HEK293 (cell line): Measurements from ENCODE around the gene ZNF554.

ENCODE experiments used
- ATF2 ChIP-seq: fragments of 450-650 bp; formaldehyde crosslinking; IDR thresholded peaks from 2 replicates; pipeline ENCODE4 v1.5.1; 2016; ENCODE audit warnings: missing biosample characterization, missing genetic modification characterization, low read depth
- BCL11A ChIP-seq: fragments of 450-650 bp; formaldehyde crosslinking; IDR thresholded peaks from 2 replicates; pipeline ENCODE4 v1.5.1; 2016; ENCODE audit warnings: low read depth, missing biosample characterization, missing genetic modification characterization
- BCL6B ChIP-seq: fragments of 450-650 bp; formaldehyde crosslinking; IDR thresholded peaks from 2 replicates; pipeline ENCODE4 v1.5.1; 2017; ENCODE audit warnings: missing biosample characterization, missing genetic modification characterization
- GLI2 ChIP-seq: fragments of 450-650 bp; formaldehyde crosslinking; IDR thresholded peaks from 2 replicates; pipeline ENCODE4; 2017; ENCODE audit warnings: missing biosample characterization, missing genetic modification characterization, low read depth, borderline replicate concordance
- GLI4 ChIP-seq: fragments of 450-650 bp; formaldehyde crosslinking; IDR thresholded peaks from 2 replicates; pipeline ENCODE4 v1.5.1; 2016; ENCODE audit warnings: missing biosample characterization, missing genetic modification characterization
- HOXC10 ChIP-seq: sonication (generic); formaldehyde crosslinking; IDR thresholded peaks from 2 replicates; pipeline ENCODE4 v1.8.1; 2023; ENCODE audit warnings: mild to moderate bottlenecking, missing genetic modification reagents
- SALL2 ChIP-seq: fragments of 450-650 bp; formaldehyde crosslinking; IDR thresholded peaks from 2 replicates; pipeline ENCODE4 v1.5.0; 2017; ENCODE audit warnings: missing biosample characterization, mild to moderate bottlenecking, missing genetic modification characterization, borderline replicate concordance
- WT1 ChIP-seq: fragments of 450-650 bp; formaldehyde crosslinking; IDR thresholded peaks from 2 replicates; pipeline ENCODE4 v1.5.1; 2016; ENCODE audit warnings: missing biosample characterization, missing genetic modification characterization
- YY1 ChIP-seq: fragments of 450-650 bp; formaldehyde crosslinking; IDR thresholded peaks from 2 replicates; pipeline ENCODE4 v1.5.1; 2018; ENCODE audit warnings: missing biosample characterization, missing genetic modification characterization
- ZEB2 ChIP-seq: fragments of 450-650 bp; formaldehyde crosslinking; IDR thresholded peaks from 2 replicates; pipeline ENCODE4 v1.5.1; 2016; ENCODE audit warnings: missing biosample characterization, missing genetic modification characterization
- ZFHX2 ChIP-seq: fragments of 450-650 bp; formaldehyde crosslinking; conservative IDR thresholded peaks from 2 replicates; pipeline ENCODE4 v1.5.1; 2016; ENCODE audit warnings: missing biosample characterization, missing genetic modification characterization
- ZFP41 ChIP-seq: fragments of 450-650 bp; formaldehyde crosslinking; IDR thresholded peaks from 2 replicates; pipeline ENCODE4 v1.5.1; 2016; ENCODE audit warnings: missing biosample characterization, missing genetic modification characterization, borderline replicate concordance
- ZNF114 ChIP-seq: fragments of 450-650 bp; formaldehyde crosslinking; IDR thresholded peaks from 2 replicates; pipeline ENCODE4 v1.5.0; 2017; ENCODE audit warnings: missing biosample characterization, missing genetic modification characterization
- ZNF169 ChIP-seq: fragments of 450-650 bp; formaldehyde crosslinking; IDR thresholded peaks from 2 replicates; pipeline ENCODE4 v1.5.1; 2016; ENCODE audit warnings: missing biosample characterization, missing genetic modification characterization
- ZNF175 ChIP-seq: fragments of 450-650 bp; formaldehyde crosslinking; IDR thresholded peaks from 2 replicates; pipeline ENCODE4 v1.5.1; 2016; ENCODE audit warnings: missing biosample characterization, missing genetic modification characterization
- ZNF184 ChIP-seq: fragments of 450-650 bp; IDR thresholded peaks from 2 replicates; pipeline ENCODE4 v1.5.1; 2018; ENCODE audit warnings: missing biosample characterization, mild to moderate bottlenecking, missing genetic modification characterization
- ZNF221 ChIP-seq: fragments of 450-650 bp; formaldehyde crosslinking; IDR thresholded peaks from 2 replicates; pipeline ENCODE4 v1.5.1; 2017; ENCODE audit warnings: missing biosample characterization, missing genetic modification characterization, borderline replicate concordance
- ZNF239 ChIP-seq: fragments of 450-650 bp; formaldehyde crosslinking; IDR thresholded peaks from 2 replicates; pipeline ENCODE4 v1.5.1; 2016; ENCODE audit warnings: missing biosample characterization, missing genetic modification characterization
- ZNF248 ChIP-seq: fragments of 450-650 bp; formaldehyde crosslinking; IDR thresholded peaks from 2 replicates; pipeline ENCODE4 v1.5.1; 2017; ENCODE audit warnings: missing biosample characterization, missing genetic modification characterization
- ZNF292 ChIP-seq: fragments of 450-650 bp; formaldehyde crosslinking; IDR thresholded peaks from 2 replicates; pipeline ENCODE4 v1.5.1; 2016; ENCODE audit warnings: low read depth, missing biosample characterization, missing genetic modification characterization, borderline replicate concordance
- ZNF394 ChIP-seq: fragments of 450-650 bp; formaldehyde crosslinking; IDR thresholded peaks from 2 replicates; pipeline ENCODE4 v1.5.1; 2016; ENCODE audit warnings: missing biosample characterization, missing genetic modification characterization, mild to moderate bottlenecking, moderate library complexity, borderline replicate concordance
- ZNF416 ChIP-seq: fragments of 450-650 bp; formaldehyde crosslinking; IDR thresholded peaks from 2 replicates; pipeline ENCODE4 v1.5.1; 2016; ENCODE audit warnings: missing biosample characterization, missing genetic modification characterization
- ZNF433 ChIP-seq: fragments of 450-650 bp; formaldehyde crosslinking; IDR thresholded peaks from 2 replicates; pipeline ENCODE4 v1.5.1; 2016; ENCODE audit warnings: missing biosample characterization, missing genetic modification characterization, low read depth
- ZNF473 ChIP-seq: fragments of 450-650 bp; formaldehyde crosslinking; IDR thresholded peaks from 2 replicates; pipeline ENCODE4 v1.5.1; 2017; ENCODE audit warnings: missing biosample characterization, missing genetic modification characterization
- ZNF580 ChIP-seq: fragments of 450-650 bp; formaldehyde crosslinking; IDR thresholded peaks from 2 replicates; pipeline ENCODE4 v1.5.1; 2016; ENCODE audit warnings: missing biosample characterization, missing genetic modification characterization
- ZNF585B ChIP-seq: fragments of 450-650 bp; formaldehyde crosslinking; IDR thresholded peaks from 2 replicates; pipeline ENCODE4 v1.5.1; 2016; ENCODE audit warnings: missing biosample characterization, missing genetic modification characterization
- ZNF600 ChIP-seq: fragments of 450-650 bp; formaldehyde crosslinking; IDR thresholded peaks from 2 replicates; pipeline ENCODE4 v1.5.1; 2016; ENCODE audit warnings: missing biosample characterization, missing genetic modification characterization
- ZNF610 ChIP-seq: fragments of 450-650 bp; formaldehyde crosslinking; IDR thresholded peaks from 2 replicates; pipeline ENCODE4 v1.5.1; 2016; ENCODE audit warnings: missing biosample characterization, missing genetic modification characterization, borderline replicate concordance
- ZNF624 ChIP-seq: fragments of 450-650 bp; formaldehyde crosslinking; IDR thresholded peaks from 2 replicates; pipeline ENCODE4 v1.5.1; 2017; ENCODE audit warnings: missing biosample characterization, missing genetic modification characterization
- ZNF629 ChIP-seq: fragments of 450-650 bp; formaldehyde crosslinking; IDR thresholded peaks from 2 replicates; pipeline ENCODE4 v1.5.1; 2017; ENCODE audit warnings: missing biosample characterization, missing genetic modification characterization
- ZNF639 ChIP-seq: fragments of 450-650 bp; formaldehyde crosslinking; IDR thresholded peaks from 2 replicates; pipeline ENCODE4 v1.5.1; 2016; ENCODE audit warnings: missing biosample characterization, missing genetic modification characterization
- ZNF660 ChIP-seq: fragments of 450-650 bp; IDR thresholded peaks from 2 replicates; pipeline ENCODE4 v1.5.1; 2018; ENCODE audit warnings: missing biosample characterization, mild to moderate bottlenecking, missing genetic modification characterization
- ZNF701 ChIP-seq: fragments of 450-650 bp; formaldehyde crosslinking; IDR thresholded peaks from 2 replicates; pipeline ENCODE4 v1.5.1; 2016; ENCODE audit warnings: missing biosample characterization, missing genetic modification characterization
- ZNF777 ChIP-seq: fragments of 450-650 bp; formaldehyde crosslinking; IDR thresholded peaks from 2 replicates; pipeline ENCODE4 v1.5.1; 2017; ENCODE audit warnings: missing biosample characterization, missing genetic modification characterization, borderline replicate concordance
- ZNF791 ChIP-seq: fragments of 450-650 bp; formaldehyde crosslinking; IDR thresholded peaks from 2 replicates; pipeline ENCODE4 v1.5.1; 2016; ENCODE audit warnings: missing biosample characterization, missing genetic modification characterization
- ZSCAN30 ChIP-seq: fragments of 450-650 bp; IDR thresholded peaks from 2 replicates; pipeline ENCODE4 v1.5.1; 2018; ENCODE audit warnings: missing biosample characterization, mild to moderate bottlenecking, missing genetic modification characterization, moderate library complexity

The ZNF554 gene

GRCh38 chr19:2840794-2841791 lies 21.4 kb downstream of the ZNF554 start, which contains the start of gene ZNF555 (continued):
- TF ChIP-seq ZSCAN30 (tag by site-specific recombination) (peak; percentile 39), ZNF169 (tag by site-specific recombination) (peak; percentile 27; the same call in 1 of the 2 replicates), ATF2 (peak; percentile 97), ZNF580 (peak; percentile 72), ZNF184 (tag by site-specific recombination) (no peak), GLI4 (tag by site-specific recombination) (no peak), ZNF175 (no peak), ZNF114 (tag by site-specific recombination) (no peak), ZNF473 (tag by site-specific recombination) (no peak), ZNF701 (tag by site-specific recombination) (no peak), ZNF610 (tag by site-specific recombination) (peak; percentile 76), ZNF433 (tag by site-specific recombination) (no peak), ZNF292 (tag by site-specific recombination) (no peak), ZNF624 (tag by site-specific recombination) (no peak), YY1 (tag by site-specific recombination) (no peak; the same call in 1 of the 2 replicates), ZNF791 (tag by site-specific recombination) (no peak), GLI2 (tag by site-specific recombination) (no peak), BCL11A (tag by site-specific recombination) (0 out of 2 replicates have a peak, but pooled peaks have one; percentile 30), ZNF239 (tag by site-specific recombination) (peak; percentile 57; the same call in 1 of the 2 replicates), ZNF600 (tag by site-specific recombination) (peak; percentile 85), ZFP41 (tag by site-specific recombination) (no peak), ZNF248 (tag by site-specific recombination) (no peak), ZNF629 (peak; percentile 92), HOXC10 (CRISPR knock-in tag) (no peak; the same call in 1 of the 2 replicates), ZEB2 (tag by site-specific recombination) (peak; percentile 95), ZNF585B (no peak), ZNF394 (tag by site-specific recombination) (peak; percentile 33; the same call in 1 of the 2 replicates), ZNF639 (tag by site-specific recombination) (peak; percentile 74; the same call in 1 of the 2 replicates), WT1 (tag by site-specific recombination) (0 out of 2 replicates have a peak, but pooled peaks have one; percentile 20), ZNF416 (tag by site-specific recombination) (0 out of 2 replicates have a peak, but pooled peaks have one; percentile 37), ZFHX2 (tag by site-specific recombination) (peak; percentile 67), ZNF777 (peak; percentile 68; the same call in 1 of the 2 replicates), ZNF660 (no peak; the same call in 1 of the 2 replicates), ZNF221 (tag by site-specific recombination) (no peak), SALL2 (tag by site-specific recombination) (no peak), BCL6B (no peak)
